ENCODE measurements around the gene PTPRG.

DNA sequence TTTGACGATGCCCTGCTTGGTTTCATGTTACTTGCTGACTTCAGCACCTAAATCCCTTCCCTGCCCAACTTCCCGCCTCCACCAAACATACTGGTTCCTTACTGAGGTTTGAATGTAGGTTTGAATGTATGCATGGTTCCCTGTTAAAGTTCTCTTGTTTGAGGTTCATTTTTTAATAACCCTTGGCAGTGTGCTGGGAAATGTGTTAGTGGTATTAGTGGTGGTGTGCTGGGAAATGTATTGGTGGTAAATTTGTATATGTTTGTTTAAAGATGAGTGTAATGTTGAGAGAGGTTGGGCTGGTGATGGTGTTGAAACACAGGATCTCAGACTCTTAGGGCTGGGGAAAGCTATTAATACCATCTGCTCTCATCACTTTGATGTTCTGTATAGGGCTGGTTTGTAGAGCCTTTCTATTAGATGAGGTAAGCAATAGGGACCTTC, 392.7 kb downstream of the PTPRG start:
- no peak for TF ChIP-seq POLR2AphosphoS5 (IDR thresholded peaks at IDR 0.05; ENCODE audit: low read depth, low read length)
- TF ChIP-seq, protein P1, sequence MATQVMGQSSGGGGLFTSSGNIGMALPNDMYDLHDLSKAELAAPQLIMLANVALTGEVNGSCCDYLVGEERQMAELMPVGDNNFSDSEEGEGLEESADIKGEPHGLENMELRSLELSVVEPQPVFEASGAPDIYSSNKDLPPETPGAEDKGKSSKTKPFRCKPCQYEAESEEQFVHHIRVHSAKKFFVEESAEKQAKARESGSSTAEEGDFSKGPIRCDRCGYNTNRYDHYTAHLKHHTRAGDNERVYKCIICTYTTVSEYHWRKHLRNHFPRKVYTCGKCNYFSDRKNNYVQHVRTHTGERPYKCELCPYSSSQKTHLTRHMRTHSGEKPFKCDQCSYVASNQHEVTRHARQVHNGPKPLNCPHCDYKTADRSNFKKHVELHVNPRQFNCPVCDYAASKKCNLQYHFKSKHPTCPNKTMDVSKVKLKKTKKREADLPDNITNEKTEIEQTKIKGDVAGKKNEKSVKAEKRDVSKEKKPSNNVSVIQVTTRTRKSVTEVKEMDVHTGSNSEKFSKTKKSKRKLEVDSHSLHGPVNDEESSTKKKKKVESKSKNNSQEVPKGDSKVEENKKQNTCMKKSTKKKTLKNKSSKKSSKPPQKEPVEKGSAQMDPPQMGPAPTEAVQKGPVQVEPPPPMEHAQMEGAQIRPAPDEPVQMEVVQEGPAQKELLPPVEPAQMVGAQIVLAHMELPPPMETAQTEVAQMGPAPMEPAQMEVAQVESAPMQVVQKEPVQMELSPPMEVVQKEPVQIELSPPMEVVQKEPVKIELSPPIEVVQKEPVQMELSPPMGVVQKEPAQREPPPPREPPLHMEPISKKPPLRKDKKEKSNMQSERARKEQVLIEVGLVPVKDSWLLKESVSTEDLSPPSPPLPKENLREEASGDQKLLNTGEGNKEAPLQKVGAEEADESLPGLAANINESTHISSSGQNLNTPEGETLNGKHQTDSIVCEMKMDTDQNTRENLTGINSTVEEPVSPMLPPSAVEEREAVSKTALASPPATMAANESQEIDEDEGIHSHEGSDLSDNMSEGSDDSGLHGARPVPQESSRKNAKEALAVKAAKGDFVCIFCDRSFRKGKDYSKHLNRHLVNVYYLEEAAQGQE (IDR thresholded peaks at IDR 0.05; ENCODE audit: insufficient read depth in 1 of 2, low read depth in 2 of 2, low read length in 2 of 2): no peak
- TF ChIP-seq TAF1 (IDR thresholded peaks at IDR 0.05; ENCODE audit: borderline replicate concordance, insufficient read depth, low read length): no peak
- TF ChIP-seq FOXP2 (optimal IDR thresholded peaks at IDR 0.05; ENCODE audit: borderline replicate concordance, extremely low read depth, extremely low read length, insufficient read depth): no peak

All from PFSK-1 (cell line).